Spinal cord (tissue), 10 donors: ENCODE results near the gene NEUROG3. TPM values are rescaled to one million over a fixed set of nuclear protein-coding genes. Genes with fewer than 3 reads are reported as not detected.
"Not testable (repeated sequence)": the region's sequence is repeated elsewhere in the genome, so short reads cannot be mapped to it uniquely, and the experiment has no call there.

Experiments used
- DNase-seq, 6 donors: peaks; one replicate each; pipeline versions ENCODE4 v3.0.0 to v3.0.0-alpha.2; 2013 to 2015; ENCODE audit warnings: low spot score in 6 of 6, low read depth in 4 of 6
- H3K27ac ChIP-seq: one replicate; pipeline ENCODE4 v1.5.1; 2013; ENCODE audit warnings: low read depth, low read length, control low read depth
- H3K27me3 ChIP-seq: one replicate; pipeline ENCODE4 v1.6.1; 2013; ENCODE audit warnings: low read length; ENCODE audit not compliant: control insufficient read depth, insufficient read depth
- H3K36me3 ChIP-seq: one replicate; pipeline ENCODE4 v1.6.1; 2013; ENCODE audit warnings: low read length; ENCODE audit not compliant: control insufficient read depth, insufficient read depth
- H3K4me1 ChIP-seq: one replicate; pipeline ENCODE4 v1.6.1; 2013; ENCODE audit warnings: low read length; ENCODE audit not compliant: control insufficient read depth, insufficient read depth
- H3K4me3 ChIP-seq: one replicate; pipeline ENCODE4 v1.5.1; 2013; ENCODE audit warnings: low read depth, low read length, control low read depth
- H3K9me3 ChIP-seq: one replicate; pipeline ENCODE4 v1.6.1; 2013; ENCODE audit warnings: low read length; ENCODE audit not compliant: control insufficient read depth, insufficient read depth
- WGBS: methylation state at CpG from one replicate; pipeline ENCODE4 v1.1.5; 2013; ENCODE audit warnings: missing lambda C conversion rate; ENCODE audit not compliant: insufficient coverage; 5-methylcytosine and 5-hydroxymethylcytosine counted together
- polyA plus RNA-seq, 2 donors: library from polyadenylated mRNA; unstranded; fragments of 120-200 nt; gene quantifications; one replicate each; pipeline ENCODE4 v1.2.1, GENCODE V29; 2013; ENCODE audit not compliant: insufficient read length in 2 of 2
- total RNA-seq, 2 donors: library from RNA; depleted of rRNA in 1 of 2; stranded (reverse); fragments of 120-200 nt in 1 of 2; fragments of >200 nt in 1 of 2; gene quantifications; one replicate each; pipeline versions ENCODE4 v1.2.3 to v1.2.4, GENCODE V29; 2013 to 2014
- donor health status: healthy.

Gene NEUROG3
- total and polyA plus RNA-seq, 4 donors, result 0.19 TPM; not detected in 3

DNA sequence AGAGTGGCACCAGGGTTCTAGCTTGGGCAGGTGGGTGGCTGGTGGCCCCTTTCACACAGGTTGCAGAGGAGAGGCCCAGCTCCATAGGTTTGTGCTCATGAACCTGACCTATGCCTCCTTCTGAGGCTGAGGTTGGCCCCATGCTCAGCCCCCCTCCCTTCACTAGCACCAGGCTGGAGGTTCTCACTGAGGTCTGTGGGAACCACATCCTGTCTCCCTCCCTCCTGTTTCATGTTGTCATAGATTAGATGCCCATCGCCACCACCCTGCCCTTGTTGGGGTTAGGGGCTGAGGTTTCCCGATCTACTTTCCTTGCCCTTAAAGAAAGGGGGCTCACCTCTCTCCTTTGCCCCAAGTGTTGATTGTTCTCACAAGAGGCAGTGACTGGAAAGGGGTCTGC is 14.7 kb downstream of the NEUROG3 start:
- peaks cover 26% of the 10 kb centered on the region for H3K27me3 ChIP-seq
- no peak for DNase-seq
- peaks cover 13% of the 10 kb centered on the region for H3K4me1 ChIP-seq
- WGBS, result no CpG with 5 or more reads among the region's 2 CpGs
- H3K9me3 ChIP-seq, result no peaks in the 10 kb centered on the region
- no peak overlapping the region for H3K4me3 ChIP-seq
- no peak overlapping the region for H3K27ac ChIP-seq
- no peaks in the 10 kb centered on the region for H3K36me3 ChIP-seq

DNA sequence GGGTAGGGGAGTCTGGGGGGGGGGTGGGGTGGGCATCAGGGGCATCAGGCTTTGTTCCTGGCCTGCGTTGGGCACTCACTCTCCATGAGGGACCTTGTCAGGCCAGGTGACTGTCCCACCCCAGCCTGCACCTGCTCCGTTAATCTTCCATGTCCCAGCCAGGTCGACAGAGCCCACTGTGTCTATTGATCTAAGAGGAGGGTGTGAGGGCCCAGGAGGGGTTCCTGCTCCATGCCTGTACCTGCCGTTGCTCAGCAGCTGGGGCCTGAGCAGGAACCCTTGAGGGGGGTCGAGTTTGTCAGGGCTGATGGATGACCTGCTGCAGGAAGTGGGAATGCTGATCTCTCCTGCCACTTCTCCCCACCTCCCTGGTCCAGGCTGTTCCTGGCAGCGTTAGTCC is 18.6 kb downstream of the NEUROG3 start:
- peaks cover 22% of the 10 kb centered on the region for H3K27me3 ChIP-seq
- no peak overlapping the region for H3K4me3 ChIP-seq
- H3K27ac ChIP-seq, result no peak overlapping the region
- DNase-seq, result no peak
- 40% methylated on average over 4 of the region's 6 CpGs for WGBS
- no peaks in the 10 kb centered on the region for H3K36me3 ChIP-seq
- H3K4me1 ChIP-seq, result peaks cover 5% of the 10 kb centered on the region
- H3K9me3 ChIP-seq, result peaks cover 5% of the 10 kb centered on the region

DNA sequence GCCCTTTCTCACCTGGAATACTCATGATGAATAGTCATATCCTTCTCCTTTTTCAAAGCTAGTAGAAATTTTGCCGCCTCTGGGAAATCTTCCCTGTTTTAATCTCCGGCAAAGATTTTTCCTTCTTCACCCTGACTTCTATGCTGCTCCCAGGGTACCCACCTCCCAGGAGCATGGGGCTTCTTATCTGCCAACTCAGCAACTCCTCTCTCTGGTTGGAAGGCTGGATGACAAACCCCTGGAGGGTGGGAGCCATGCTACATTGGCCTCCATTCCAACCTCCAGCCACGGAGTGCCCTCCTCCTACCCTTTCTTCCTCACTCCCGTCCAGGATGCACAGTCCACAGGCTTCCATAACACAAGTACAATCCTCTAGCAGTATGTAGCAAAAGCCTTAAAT is 19.9 kb downstream of the NEUROG3 start:
- 75% methylated on average over 4 of the region's 4 CpGs for WGBS

DNA sequence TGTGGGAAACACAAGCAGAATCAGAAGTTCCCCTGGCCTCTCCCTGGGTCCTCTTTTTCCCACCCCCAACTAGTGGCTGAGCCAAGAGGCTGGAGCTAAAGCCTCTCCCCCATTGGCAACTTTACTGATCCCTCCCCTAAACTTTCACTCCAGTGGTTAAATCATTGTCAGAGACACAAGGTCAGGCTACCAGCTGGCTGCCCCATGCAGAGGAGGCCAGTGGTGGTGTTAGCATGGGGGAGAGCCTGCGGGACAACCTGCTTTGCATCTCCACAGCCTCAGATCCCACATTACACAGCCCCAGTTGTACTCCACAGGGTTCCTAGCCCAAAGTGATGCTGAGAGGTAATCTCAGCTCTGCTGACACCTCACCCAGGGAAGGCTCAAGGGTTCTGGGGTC is 21.0 kb downstream of the NEUROG3 start:
- DNase-seq, result no peak
- Histone ChIP-seq H3K36me3 (no peaks in the 10 kb centered on the region), H3K4me1 (no peaks in the 10 kb centered on the region), H3K9me3 (peaks cover 9% of the 10 kb centered on the region), H3K4me3 (no peak overlapping the region), H3K27ac (no peak overlapping the region), H3K27me3 (peaks cover 17% of the 10 kb centered on the region)
- WGBS, result 17% methylated on average over 1 of the region's 1 CpG

More for the DNA sequence above, 19.9 kb downstream of the NEUROG3 start:
- H3K4me1 ChIP-seq, result no peaks in the 10 kb centered on the region
- peaks cover 17% of the 10 kb centered on the region for H3K27me3 ChIP-seq
- H3K9me3 ChIP-seq, result peaks cover 9% of the 10 kb centered on the region
- H3K27ac ChIP-seq, result no peak overlapping the region
- H3K36me3 ChIP-seq, result no peaks in the 10 kb centered on the region
- no peak for DNase-seq
- H3K4me3 ChIP-seq, result no peak overlapping the region

DNA sequence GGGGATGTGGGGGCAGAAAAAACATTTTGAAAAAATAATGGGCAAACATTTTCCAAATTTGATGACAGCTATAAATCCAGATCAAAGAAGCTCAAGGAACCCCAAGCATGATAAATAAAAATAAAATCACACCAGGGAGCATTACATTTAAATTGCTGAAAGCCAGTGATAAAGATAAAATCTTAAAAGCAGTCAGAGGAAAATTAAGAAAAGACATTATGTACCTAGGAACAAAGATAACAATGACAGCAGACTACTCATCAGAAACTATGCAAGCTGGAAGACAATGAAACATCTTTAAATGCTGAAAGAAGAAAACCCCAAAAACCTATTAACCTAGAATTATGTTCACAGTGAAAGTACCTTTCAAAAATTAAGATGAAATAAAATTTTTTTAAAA is 23.3 kb downstream of the NEUROG3 start:
- no peaks in the 10 kb centered on the region for H3K4me1 ChIP-seq
- peaks cover 9% of the 10 kb centered on the region for H3K9me3 ChIP-seq
- no peak for DNase-seq
- H3K27ac ChIP-seq, result no peak overlapping the region
- no peaks in the 10 kb centered on the region for H3K36me3 ChIP-seq
- no peak overlapping the region for H3K4me3 ChIP-seq
- H3K27me3 ChIP-seq, result peaks cover 13% of the 10 kb centered on the region

DNA sequence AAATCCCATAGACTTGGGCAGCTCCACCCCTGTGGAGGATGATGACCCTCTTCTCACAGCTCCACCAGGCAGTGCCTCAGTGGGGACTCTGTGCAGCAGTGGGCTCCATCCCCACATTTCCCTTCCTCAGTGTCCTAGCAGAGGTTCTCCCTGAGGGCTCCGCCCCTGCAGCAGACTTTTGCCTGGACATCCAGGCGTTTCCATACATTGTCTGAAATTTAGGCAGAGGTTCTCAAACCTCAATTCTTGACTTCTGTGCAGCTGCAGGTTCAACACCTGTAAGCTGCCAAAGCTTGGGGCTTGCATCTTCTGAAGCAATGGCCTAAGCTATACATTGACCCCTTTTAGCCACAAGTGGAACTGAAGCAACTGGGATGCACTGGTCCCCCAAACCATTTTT is 31.8 kb downstream of the NEUROG3 start:
- peaks cover 9% of the 10 kb centered on the region for H3K9me3 ChIP-seq
- no peaks in the 10 kb centered on the region for H3K4me1 ChIP-seq
- no peak overlapping the region for H3K27ac ChIP-seq
- H3K36me3 ChIP-seq, result no peaks in the 10 kb centered on the region
- peaks cover 4% of the 10 kb centered on the region for H3K27me3 ChIP-seq
- no peak overlapping the region for H3K4me3 ChIP-seq
- DNase-seq, result peak in 1 of 6 donors; percentile 0
- WGBS, result 64% methylated on average over 2 of the region's 2 CpGs

DNA sequence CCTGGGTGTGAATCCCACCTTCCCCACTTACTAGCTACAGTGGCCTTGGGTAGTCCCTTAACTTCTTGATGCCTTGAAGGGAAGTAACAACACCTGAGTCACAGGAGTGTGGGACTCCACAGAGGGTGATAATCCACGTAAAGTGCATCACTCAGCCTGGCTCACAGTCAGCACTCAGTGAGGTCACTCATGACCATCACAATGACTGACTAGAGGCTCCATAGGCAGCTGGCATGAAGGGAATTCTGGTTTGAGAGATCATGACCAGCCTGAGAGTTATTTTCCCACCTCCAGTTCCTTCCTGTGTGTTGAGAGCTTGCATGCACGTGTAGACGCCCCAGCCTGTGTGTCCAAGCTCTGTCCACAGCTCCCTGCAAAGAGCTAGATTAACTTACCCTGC is 34.8 kb downstream of the NEUROG3 start:
- H3K4me1 ChIP-seq, result no peaks in the 10 kb centered on the region
- H3K4me3 ChIP-seq, result no peak overlapping the region
- peaks cover 9% of the 10 kb centered on the region for H3K9me3 ChIP-seq
- peak in 1 of 6 donors; percentile 0 for DNase-seq
- H3K36me3 ChIP-seq, result no peaks in the 10 kb centered on the region
- H3K27ac ChIP-seq, result no peak overlapping the region
- WGBS, result 67% methylated on average over 1 of the region's 3 CpGs
- no peaks in the 10 kb centered on the region for H3K27me3 ChIP-seq

DNA sequence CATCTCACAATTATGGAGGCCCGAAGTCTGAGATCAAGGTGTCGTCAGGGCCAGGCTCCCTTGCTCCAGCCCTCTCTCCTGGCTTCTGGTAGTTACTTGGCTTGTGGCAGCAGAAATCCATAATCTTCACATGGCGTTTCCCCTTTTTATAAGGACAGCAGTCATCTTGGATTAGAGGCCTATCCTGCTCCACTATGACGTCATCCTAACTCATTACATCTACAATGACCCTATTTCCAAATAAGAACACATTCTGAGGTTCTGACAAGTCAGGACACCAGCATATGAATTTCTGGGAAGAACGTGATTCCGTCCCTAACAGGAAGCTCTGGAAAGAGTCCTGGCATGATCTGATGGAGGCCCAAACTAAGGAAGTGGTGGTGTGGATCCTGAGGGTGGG is 35.8 kb downstream of the NEUROG3 start:
- peak in 1 of 6 donors; percentile 0 for DNase-seq
- peaks cover 9% of the 10 kb centered on the region for H3K9me3 ChIP-seq
- H3K27ac ChIP-seq, result no peak overlapping the region
- no peaks in the 10 kb centered on the region for H3K27me3 ChIP-seq
- 94% methylated on average over 6 of the region's 6 CpGs for WGBS
- no peaks in the 10 kb centered on the region for H3K4me1 ChIP-seq
- no peaks in the 10 kb centered on the region for H3K36me3 ChIP-seq
- H3K4me3 ChIP-seq, result no peak overlapping the region

DNA sequence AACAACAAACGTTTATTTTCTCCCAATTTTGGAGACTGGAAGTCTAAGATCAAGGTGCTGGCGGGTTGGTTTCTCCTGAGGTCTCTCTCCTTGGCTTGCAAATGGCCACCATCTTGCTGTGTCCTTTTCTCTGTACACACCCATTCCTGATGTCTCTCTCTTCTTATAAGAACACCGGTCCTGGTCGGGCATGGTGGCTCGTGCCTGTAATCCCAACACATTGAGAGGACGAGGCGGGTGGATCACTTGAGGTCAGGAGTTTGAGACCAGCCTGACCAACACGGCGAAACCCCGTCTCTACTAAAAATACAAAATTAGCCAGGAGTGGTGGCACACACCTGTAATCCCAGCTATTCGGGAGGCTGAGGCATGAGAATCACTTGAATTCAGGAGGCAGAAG is 36.7 kb downstream of the NEUROG3 start:
- H3K4me1 ChIP-seq, H3K27ac ChIP-seq, DNase-seq, H3K4me3 ChIP-seq, H3K36me3 ChIP-seq, H3K9me3 ChIP-seq, H3K27me3 ChIP-seq: not testable (repeated sequence)
- 96% methylated on average over 7 of the region's 11 CpGs for WGBS

DNA sequence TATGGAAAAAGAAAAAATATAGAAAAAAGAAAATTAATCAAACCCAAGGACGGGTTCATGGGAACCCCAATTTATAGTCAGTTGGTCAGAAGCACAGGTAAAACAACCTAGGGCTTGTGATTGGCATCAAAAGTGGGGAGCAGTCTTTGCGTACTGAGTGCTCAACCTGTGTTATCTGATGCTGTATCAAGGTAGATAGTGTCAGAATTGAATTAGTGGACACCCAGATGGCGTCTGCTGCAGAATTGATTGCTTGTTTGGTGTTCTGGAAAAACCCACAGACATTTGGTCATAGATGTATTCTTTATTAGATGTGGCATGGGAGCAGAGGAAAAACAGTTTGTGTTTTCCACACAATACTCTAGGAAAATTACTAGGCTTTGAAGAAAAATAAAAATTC is 39.6 kb downstream of the NEUROG3 start:
- no peak overlapping the region for H3K27ac ChIP-seq
- no peaks in the 10 kb centered on the region for H3K36me3 ChIP-seq
- peak in 1 of 6 donors; percentile 0 for DNase-seq
- H3K27me3 ChIP-seq, result no peaks in the 10 kb centered on the region
- no peaks in the 10 kb centered on the region for H3K9me3 ChIP-seq
- WGBS, result 84% methylated on average over 3 of the region's 3 CpGs
- H3K4me1 ChIP-seq, result no peaks in the 10 kb centered on the region
- H3K4me3 ChIP-seq, result no peak overlapping the region
